Body of pancreas (tissue), 4 donors: ENCODE measurements around the gene NTN3.

ENCODE experiments used
- CTCF ChIP-seq, 7 experiments: fragments of 450-650 bp in 4 of 7; fragments of 200-600 bp in 3 of 7; sonication (generic) in 3 of 7; IDR thresholded peaks; one replicate each; pipeline ENCODE4 v1.5.1; 2016 to 2019; ENCODE audit warnings: antibody characterized with exemption in 7 of 7
- POLR2A ChIP-seq, 3 donors: fragments of 450-650 bp; IDR thresholded peaks; one replicate each; pipeline ENCODE4 v1.6.1; 2016; ENCODE audit warnings: antibody characterized with exemption in 3 of 3, mild to moderate bottlenecking in 2 of 3

GRCh38 chr16:2519711-2520080, 48.6 kb downstream of the NTN3 start:
- no peak for TF ChIP-seq CTCF (IDR thresholded peaks at IDR 0.05)
- no peak for TF ChIP-seq POLR2A (IDR thresholded peaks at IDR 0.05)
